ENCODE results near the gene SOD1. TPM values are rescaled to one million over a fixed set of nuclear protein-coding genes. Genes with fewer than 3 reads are reported as not detected.

Gene SOD1
- total RNA-seq, 1 experiment from 2014 or later: 288 TPM

DNA sequence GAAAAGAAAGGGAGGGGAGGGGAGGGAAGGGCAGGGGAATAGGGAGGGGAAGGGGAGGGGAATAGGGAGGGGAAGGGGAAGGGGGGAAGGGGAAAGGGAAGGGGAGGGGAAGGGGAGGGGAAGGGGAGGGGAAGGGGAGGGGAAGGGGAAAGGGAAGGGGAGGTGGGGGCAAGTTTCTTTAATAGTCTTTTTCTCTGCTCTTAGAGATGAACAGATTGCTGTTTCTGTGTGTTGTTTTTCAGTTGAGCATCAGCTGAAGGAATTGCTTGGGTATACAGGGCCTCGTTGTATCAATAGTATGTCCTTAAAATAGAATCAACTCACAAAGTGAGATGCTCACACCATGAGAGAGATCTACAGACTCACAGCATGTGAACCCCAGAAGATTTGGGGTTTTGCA is 44.8 kb upstream of the SOD1 start:
- Histone ChIP-seq H3K27ac (no peak overlapping the region), H3K9me3 (ENCODE audit: insufficient read depth, low read depth) (no peaks in the 10 kb centered on the region), H3K4me2 (no peak overlapping the region), H3K4me1 (replicated peaks; ENCODE audit: insufficient read depth) (no peaks in the 10 kb centered on the region), H3K4me3 (no peak overlapping the region), H3K36me3 (ENCODE audit: low read depth) (no peaks in the 10 kb centered on the region), H3K27me3 (ENCODE audit: insufficient read depth, low read depth) (no peaks in the 10 kb centered on the region), H3K9me2 (ENCODE audit: insufficient read depth) (no peaks in the 10 kb centered on the region), H3F3A (ENCODE audit: insufficient read depth, low read depth) (no peaks in the 10 kb centered on the region), H3K79me2 (ENCODE audit: low read depth) (no peaks in the 10 kb centered on the region), H2AFZ (no peak overlapping the region), H4K20me1 (ENCODE audit: insufficient read depth) (no peaks in the 10 kb centered on the region)
- BruUV-seq (replicated peaks): no TSS peak
- ChIA-PET POLR2A (ENCODE audit: unreplicated experiment) (no interaction called here), CTCF (interaction anchor here (0.6 kb wide), 1 partner anchor 12 kb away, joined by 4 read pairs; no protein-coding TSS in a partner anchor)
- intact Hi-C loops (cut with micrococcal nuclease; ENCODE audit: unreplicated experiment): no loop called here
- DNase-seq: no peak
- TF ChIP-seq EZH2 (IDR thresholded peaks at IDR 0.05; ENCODE audit: low read depth): no peak
- TF ChIP-seq, protein P1, sequence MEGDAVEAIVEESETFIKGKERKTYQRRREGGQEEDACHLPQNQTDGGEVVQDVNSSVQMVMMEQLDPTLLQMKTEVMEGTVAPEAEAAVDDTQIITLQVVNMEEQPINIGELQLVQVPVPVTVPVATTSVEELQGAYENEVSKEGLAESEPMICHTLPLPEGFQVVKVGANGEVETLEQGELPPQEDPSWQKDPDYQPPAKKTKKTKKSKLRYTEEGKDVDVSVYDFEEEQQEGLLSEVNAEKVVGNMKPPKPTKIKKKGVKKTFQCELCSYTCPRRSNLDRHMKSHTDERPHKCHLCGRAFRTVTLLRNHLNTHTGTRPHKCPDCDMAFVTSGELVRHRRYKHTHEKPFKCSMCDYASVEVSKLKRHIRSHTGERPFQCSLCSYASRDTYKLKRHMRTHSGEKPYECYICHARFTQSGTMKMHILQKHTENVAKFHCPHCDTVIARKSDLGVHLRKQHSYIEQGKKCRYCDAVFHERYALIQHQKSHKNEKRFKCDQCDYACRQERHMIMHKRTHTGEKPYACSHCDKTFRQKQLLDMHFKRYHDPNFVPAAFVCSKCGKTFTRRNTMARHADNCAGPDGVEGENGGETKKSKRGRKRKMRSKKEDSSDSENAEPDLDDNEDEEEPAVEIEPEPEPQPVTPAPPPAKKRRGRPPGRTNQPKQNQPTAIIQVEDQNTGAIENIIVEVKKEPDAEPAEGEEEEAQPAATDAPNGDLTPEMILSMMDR (conservative IDR thresholded peaks at IDR 0.05): no peak

DNA sequence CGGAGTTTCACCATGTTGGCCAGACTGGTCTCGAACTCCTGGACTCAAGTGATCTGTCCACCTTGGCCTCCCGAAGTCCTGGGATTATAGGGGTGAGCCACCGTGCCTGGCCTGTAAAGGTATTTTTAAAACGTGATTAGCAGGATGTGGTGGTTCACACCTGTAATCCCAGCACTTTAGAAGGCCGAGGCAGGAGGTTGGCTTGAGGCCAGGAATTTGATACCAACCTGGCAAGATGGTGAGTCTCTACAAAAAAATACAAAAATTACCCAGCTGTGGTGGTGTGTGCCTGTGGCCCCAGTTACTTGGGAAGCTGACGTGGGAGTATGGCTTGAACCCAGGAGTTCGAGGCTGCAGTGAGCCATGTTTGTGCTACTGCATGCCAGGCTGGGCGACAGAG is 43.3 kb upstream of the SOD1 start:
- Histone ChIP-seq H3K4me1 (replicated peaks; ENCODE audit: insufficient read depth) (no peaks in the 10 kb centered on the region), H3K27ac (no peak overlapping the region), H3K79me2 (ENCODE audit: low read depth) (no peaks in the 10 kb centered on the region), H3K4me3 (no peak overlapping the region), H3K27me3 (ENCODE audit: insufficient read depth, low read depth) (no peaks in the 10 kb centered on the region), H3K9me3 (ENCODE audit: insufficient read depth, low read depth) (no peaks in the 10 kb centered on the region), H3F3A (ENCODE audit: insufficient read depth, low read depth) (no peaks in the 10 kb centered on the region), H3K36me3 (ENCODE audit: low read depth) (no peaks in the 10 kb centered on the region), H3K4me2 (no peak overlapping the region), H3K9me2 (ENCODE audit: insufficient read depth) (no peaks in the 10 kb centered on the region), H2AFZ (no peak overlapping the region), H4K20me1 (ENCODE audit: insufficient read depth) (no peaks in the 10 kb centered on the region)
- no TSS peak for BruUV-seq (replicated peaks)
- DNase-seq: no peak
- TF ChIP-seq, protein P1 (conservative IDR thresholded peaks at IDR 0.05): no peak
- TF ChIP-seq EZH2 (IDR thresholded peaks at IDR 0.05; ENCODE audit: low read depth): no peak
- ChIA-PET POLR2A (ENCODE audit: unreplicated experiment) (no interaction called here), CTCF (no interaction called here)
- intact Hi-C loops (cut with micrococcal nuclease; ENCODE audit: unreplicated experiment): no loop called here

- Histone ChIP-seq H3K36me3 (ENCODE audit: low read depth) (no peaks in the 10 kb centered on the region), H3K27ac (no peak overlapping the region), H3K79me2 (ENCODE audit: low read depth) (no peaks in the 10 kb centered on the region), H3K9me3 (ENCODE audit: insufficient read depth, low read depth) (no peaks in the 10 kb centered on the region), H3K27me3 (ENCODE audit: insufficient read depth, low read depth) (no peaks in the 10 kb centered on the region), H3K4me3 (no peak overlapping the region), H4K20me1 (ENCODE audit: insufficient read depth) (no peaks in the 10 kb centered on the region), H3K4me2 (no peak overlapping the region), H3K9me2 (ENCODE audit: insufficient read depth) (no peaks in the 10 kb centered on the region), H2AFZ (no peak overlapping the region), H3K4me1 (replicated peaks; ENCODE audit: insufficient read depth) (no peaks in the 10 kb centered on the region), H3F3A (ENCODE audit: insufficient read depth, low read depth) (no peaks in the 10 kb centered on the region)
- ChIA-PET CTCF (no interaction called here), POLR2A (ENCODE audit: unreplicated experiment) (no interaction called here)
- intact Hi-C loops (cut with micrococcal nuclease; ENCODE audit: unreplicated experiment): no loop called here
- TF ChIP-seq, protein P1 (conservative IDR thresholded peaks at IDR 0.05): no peak
- no peak for TF ChIP-seq EZH2 (IDR thresholded peaks at IDR 0.05; ENCODE audit: low read depth)
- no TSS peak for BruUV-seq (replicated peaks)
- DNase-seq: no peak
Measured at GRCh38 chr21:31618696-31619430, 40.6 kb upstream of the SOD1 start.
